Activated naive CD4-positive, alpha-beta T cell (primary cell): ENCODE results near the gene RPS6KA5.
"Not testable (repeated sequence)": the region's sequence is repeated elsewhere in the genome, so short reads cannot be mapped to it uniquely, and the experiment has no call there.

Experiments
- DNase-seq, 4 experiments: peaks; one replicate each; lab custom pipeline; 2025; lab: John Stamatoyannopoulos, UW

Gene RPS6KA5

GRCh38 chr14:90986510-90986909 is 73.9 kb downstream of the RPS6KA5 start:
- DNase-seq, result no peak

- DNase-seq, result no peak
These were observed 74.7 kb downstream of the RPS6KA5 start for GRCh38 chr14:90985601-90986242.

GRCh38 chr14:90983560-90983959 is 76.9 kb downstream of the RPS6KA5 start:
- DNase-seq, result no peak

- no peak for DNase-seq
These were observed 78.8 kb downstream of the RPS6KA5 start for GRCh38 chr14:90981636-90982035.

- not testable (repeated sequence) for DNase-seq
These were observed 79.8 kb downstream of the RPS6KA5 start for GRCh38 chr14:90980636-90981035.

- no peak for DNase-seq
These were observed 80.9 kb downstream of the RPS6KA5 start for GRCh38 chr14:90979515-90979914.

- no peak for DNase-seq
These were observed 84.3 kb downstream of the RPS6KA5 start for GRCh38 chr14:90976101-90976500.

- no peak for DNase-seq
These were observed 88.8 kb downstream of the RPS6KA5 start for GRCh38 chr14:90971687-90972086.

GRCh38 chr14:90970167-90970600 is 90.3 kb downstream of the RPS6KA5 start:
- DNase-seq, result no peak

GRCh38 chr14:90969531-90970166 is 90.8 kb downstream of the RPS6KA5 start:
- no peak for DNase-seq

- DNase-seq, result no peak
These were observed 92.4 kb downstream of the RPS6KA5 start for GRCh38 chr14:90968025-90968424.

- no peak for DNase-seq
These were observed 93.9 kb downstream of the RPS6KA5 start for GRCh38 chr14:90966493-90966892.

- DNase-seq, result no peak
These were observed 94.7 kb downstream of the RPS6KA5 start for GRCh38 chr14:90965765-90966164.

GRCh38 chr14:90963343-90963742 is 97.1 kb downstream of the RPS6KA5 start:
- no peak for DNase-seq

- no peak for DNase-seq
These were observed 97.8 kb downstream of the RPS6KA5 start for GRCh38 chr14:90962505-90963109.

GRCh38 chr14:90960818-90961217 is 99.6 kb downstream of the RPS6KA5 start:
- DNase-seq, result no peak

- DNase-seq, result no peak
These were observed 101.1 kb downstream of the RPS6KA5 start for GRCh38 chr14:90959344-90959743.

- no peak for DNase-seq
These were observed 104.2 kb downstream of the RPS6KA5 start for GRCh38 chr14:90956273-90956672.

- DNase-seq, result not testable (repeated sequence)
These were observed 106.8 kb downstream of the RPS6KA5 start for GRCh38 chr14:90953643-90954042.

- DNase-seq, result no peak
These were observed 117.1 kb downstream of the RPS6KA5 start for GRCh38 chr14:90943367-90943766.

GRCh38 chr14:90942511-90942910 is 117.9 kb downstream of the RPS6KA5 start:
- no peak for DNase-seq

GRCh38 chr14:90941706-90942105 is 118.7 kb downstream of the RPS6KA5 start:
- DNase-seq, result no peak

- DNase-seq, result no peak
These were observed 120.0 kb downstream of the RPS6KA5 start for GRCh38 chr14:90940318-90940962.
